Raji (cell line): ENCODE results near the gene PFKL.

ENCODE experiments used
- POLR2A ChIP-seq: IDR thresholded peaks from 2 replicates; pipeline ENCODE4 v1.6.1; 2011; ENCODE audit warnings: low read depth, low read length, control low read depth; ENCODE audit not compliant: insufficient read depth

PFKL gene

DNA sequence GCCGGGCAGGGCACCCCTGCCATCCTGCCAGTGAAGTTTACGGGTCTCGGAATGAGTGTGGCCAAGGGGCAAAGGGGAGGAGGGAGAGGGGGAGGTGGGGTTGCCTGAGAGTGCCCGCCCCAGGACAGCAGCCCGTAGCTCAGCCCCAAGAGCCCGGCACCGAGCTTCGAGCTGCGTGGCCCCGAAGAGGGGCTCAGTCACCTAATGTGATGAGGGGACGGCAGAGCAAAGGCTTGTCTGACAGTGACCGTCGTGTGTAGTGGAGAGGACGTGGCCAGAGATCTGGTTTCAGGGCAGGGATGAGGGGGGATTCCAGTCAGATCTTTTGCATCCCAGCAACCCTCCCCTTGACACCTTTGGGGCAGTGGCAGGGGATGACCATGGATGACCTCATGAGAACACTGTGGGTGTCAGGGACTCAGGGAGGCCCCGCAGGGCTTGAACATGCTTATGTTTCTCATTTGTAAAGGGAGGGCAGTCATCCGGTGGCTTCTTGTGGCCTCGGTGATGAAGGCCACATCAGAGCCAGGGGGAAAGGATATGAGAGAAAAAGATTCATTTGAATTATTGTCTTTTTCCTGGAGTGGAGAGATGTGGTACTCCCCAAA, 52.5 kb downstream of the PFKL start:
- TF ChIP-seq POLR2A: no peak

DNA sequence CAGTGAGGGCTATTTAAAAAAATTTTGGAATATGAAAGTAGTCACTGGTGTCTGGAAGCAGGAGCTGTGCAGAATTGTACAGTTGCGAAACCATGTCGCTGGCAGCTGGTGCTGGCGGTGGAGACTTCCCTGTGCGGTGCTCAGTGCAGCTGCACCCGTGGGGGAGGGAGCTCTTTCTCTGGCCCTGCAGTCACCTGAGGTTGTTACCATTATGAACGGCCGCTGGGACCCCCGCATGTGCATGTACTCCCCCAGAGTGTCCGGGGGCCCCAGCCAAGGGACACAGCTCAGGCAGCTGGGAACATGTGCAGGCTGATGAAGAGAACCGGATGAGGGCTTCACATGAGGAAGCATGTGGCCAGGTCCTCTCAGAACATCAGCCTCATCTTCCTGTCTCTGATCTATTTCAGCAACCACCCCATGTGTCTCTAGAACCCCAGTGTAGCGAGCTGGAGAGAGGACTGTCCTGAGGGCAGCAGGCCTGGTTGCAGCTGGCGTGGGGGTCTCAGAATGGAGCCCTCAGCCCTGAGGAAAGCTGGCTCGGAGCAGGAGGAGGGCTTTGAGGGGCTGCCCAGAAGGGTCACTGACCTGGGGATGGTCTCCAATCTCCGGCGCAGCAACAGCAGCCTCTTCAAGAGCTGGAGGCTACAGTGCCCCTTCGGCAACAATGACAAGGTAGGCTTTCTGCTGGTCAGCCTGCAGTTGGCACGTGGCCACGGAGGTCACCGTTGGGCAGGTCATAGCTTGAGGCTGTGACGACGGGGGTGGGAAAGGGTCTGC, 53.5 kb downstream of the PFKL start, which contains the start of gene TRPM2:
Gene TRPM2, plus strand, starts transcription at position 431 of the 780 bp plus-strand sequence. Its CDS starts 80 bp downstream, at position 511.
- TF ChIP-seq POLR2A: no peak

DNA sequence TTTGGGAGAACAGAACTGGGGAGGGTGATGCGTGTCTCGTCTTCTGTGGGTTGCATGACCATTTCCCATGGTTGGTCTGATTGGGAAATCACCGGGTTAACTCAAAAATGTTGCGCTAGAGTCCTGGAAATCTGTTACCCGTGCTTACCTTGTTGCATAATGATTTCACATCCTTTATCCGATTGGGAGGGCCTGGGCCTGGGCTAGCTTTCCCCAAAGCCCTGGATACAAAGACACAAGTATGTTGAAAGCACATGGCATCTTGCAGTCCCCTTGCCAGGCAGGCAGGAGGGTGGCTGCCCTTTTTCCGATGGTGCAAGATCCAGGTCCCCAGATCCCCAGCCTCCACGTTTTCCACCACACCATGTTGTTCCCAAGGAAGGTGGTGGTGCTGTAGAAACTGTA, 54.1 kb downstream of the PFKL start:
- no peak for TF ChIP-seq POLR2A

DNA sequence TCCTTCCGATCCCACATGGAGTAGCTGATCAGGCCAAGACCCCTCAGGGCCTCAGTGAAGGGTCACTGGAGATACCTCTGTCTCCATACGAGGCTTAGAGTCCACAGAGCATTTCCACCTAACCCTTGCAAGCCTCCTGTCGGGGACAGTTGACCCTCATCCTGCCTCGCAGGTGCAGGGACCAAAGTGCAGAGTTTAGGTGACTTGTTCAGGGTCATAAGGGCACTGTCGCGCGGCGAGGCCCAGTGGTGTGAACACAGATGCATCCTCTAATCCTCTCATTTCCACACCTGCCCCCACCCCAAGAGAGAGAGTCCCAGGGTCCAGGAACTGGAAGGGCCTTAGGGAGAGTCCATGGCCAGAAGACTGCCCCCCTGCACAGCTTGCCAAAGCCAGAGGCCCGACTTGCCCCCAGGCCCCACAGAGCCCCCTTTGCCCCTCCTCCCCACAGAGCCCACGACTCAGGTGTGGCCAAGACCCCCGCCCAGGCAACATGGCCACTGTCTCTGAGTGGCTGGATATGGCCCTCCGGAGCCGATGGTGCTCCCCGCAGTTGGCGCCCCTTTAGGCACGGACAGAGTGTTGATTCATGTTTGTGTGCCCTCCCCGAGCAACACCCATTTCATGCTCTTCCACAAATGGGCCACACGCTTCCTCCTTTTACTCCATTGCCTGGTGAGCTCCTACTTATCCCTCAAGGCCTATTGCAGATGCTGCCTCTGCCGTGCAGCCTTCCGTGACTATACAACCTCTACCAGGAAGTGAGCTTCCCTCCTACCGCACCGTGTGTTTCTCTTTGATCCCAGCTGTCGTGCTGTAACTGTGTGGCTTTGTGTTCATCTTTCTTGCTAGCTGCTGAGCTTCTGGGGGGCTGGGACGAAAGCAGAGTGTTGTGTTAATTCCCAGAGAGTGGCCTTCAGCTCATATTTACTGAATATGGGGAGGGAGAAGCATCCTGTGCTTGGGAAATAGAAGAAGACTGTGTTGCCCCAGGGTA, 55.2 kb downstream of the PFKL start:
- no peak for TF ChIP-seq POLR2A

DNA sequence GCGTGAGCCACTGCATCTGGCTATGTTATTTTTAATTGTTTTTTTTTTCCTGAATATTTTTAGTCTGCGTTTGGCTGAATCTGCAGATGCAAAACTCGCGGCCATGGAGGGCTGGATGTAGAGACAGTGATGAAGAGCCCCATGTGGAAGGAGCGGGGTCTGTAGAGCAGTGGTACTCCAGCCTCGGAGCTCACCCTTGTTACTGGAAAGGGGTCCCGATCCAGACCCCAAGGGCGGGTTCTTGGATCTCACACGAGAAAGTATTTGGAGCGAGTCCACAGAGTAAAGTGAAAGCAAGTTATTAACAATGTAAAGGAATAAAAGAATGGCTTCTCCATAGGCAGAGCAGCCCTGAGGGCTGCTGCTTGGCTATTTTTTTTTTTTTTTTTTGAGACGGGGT, 56.3 kb downstream of the PFKL start:
- no peak for TF ChIP-seq POLR2A

DNA sequence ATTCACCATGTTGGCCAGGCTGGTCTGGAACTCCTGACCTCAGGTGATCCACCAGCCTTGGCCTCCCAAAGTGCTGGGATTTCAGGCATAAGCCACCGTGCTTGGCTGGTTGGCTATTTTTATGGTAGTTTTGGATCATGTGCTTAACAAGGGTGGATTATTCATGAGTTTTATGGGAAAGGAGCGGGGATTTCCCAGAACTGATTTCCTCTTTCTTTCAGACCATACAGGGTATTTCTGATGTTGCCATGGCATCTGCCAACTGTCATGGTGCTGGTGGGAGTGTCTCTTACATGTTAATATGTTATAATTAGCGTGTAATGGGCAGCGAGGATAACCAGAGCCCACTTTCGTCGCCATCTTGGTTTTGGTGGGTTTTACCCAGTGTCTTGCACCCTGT, 56.8 kb downstream of the PFKL start:
- no peak for TF ChIP-seq POLR2A

DNA sequence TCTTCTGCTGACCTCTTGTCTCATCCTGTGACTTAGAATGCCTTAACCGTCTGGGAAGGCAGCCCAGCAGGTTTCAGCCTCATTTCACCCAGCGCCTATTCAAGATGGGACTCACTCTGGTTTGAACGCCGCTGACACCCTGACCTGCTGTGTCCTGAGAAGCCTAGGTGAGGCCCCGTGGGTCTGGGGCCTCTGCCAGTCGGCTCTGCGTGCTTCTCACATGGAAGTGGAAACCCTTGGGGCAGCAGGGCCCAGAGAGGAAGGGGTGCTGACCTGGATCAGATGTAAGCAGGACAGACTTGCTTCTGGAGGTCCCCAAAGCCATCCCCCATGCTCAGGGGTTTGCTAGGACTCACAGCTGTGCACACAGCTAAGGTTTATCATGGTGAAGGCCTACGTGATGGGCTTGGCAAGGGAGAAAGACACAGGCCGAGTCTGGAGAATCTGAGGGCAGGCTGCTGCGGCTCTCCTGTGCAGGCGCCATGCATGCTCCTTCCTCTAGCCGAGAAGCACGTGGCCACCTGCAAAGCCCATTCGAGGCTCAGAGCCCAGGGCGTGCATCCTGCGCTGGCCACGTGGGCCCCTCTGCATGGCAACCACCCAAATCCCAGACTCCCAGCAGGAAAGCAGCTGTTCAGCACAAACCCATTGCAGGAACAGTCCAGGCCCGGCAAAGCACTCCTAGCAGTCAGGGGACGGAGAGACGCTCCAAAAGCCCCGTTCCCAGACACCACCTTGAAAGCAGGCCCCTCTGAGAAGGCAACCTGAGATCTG, 57.4 kb downstream of the PFKL start:
- no peak for TF ChIP-seq POLR2A

DNA sequence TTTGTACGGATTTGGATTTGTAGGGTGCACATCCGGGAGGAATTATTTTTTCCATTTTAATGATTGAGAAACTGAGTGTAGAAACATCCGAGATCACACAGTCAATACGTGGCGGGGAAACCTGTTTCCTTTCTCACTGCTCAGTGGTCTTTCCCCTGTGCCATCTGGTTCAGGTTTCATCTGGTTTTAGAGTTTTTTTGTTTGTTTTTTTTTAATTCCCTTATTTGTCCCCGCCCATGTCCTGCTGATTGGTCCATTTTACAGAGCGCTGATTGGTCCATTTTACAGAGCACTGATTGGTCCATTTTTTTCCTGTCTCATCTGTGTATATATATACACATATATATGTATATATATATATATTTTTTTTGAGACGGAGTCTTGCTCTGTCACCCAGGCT, 59.5 kb downstream of the PFKL start:
- no peak for TF ChIP-seq POLR2A

DNA sequence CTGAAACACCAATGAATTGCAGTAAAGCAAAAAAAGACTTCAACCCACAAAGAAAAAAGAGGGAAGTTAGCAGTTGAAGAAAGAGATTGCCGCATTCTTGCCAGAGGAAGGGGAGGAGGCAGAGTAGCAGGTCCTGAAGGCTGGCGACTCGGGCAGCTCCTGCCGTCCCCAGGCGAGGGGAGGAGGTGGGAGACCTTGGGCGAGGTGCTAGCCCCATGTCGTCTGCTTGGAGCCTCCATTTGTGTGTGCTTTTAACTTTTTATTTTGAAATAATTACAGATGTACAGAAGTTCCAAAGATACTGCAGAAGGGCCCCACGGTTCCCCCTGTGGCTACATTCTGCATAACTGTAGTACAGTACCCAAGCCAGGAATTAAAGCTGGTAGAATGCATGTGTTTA, 60.3 kb downstream of the PFKL start:
- no peak for TF ChIP-seq POLR2A

DNA sequence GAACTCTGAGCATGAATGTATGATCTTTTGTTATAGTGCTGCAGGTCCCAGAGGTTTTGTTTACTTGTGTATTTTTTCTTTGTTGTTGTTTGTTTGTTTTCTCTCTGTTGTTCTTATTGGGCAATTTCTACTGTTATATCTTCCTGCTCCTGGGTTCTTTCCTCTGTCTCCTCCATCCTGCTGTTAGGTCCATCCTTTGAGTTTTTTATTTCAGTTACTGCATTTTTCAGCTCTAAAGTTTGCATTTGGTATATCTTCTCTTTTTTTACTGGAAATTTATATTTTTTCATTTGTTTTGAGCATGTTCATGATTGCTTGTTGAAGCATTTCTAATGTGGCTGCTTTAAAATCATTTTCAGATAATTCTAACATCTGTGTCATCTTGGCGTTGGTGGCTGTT, 63.4 kb downstream of the PFKL start:
- no peak for TF ChIP-seq POLR2A

DNA sequence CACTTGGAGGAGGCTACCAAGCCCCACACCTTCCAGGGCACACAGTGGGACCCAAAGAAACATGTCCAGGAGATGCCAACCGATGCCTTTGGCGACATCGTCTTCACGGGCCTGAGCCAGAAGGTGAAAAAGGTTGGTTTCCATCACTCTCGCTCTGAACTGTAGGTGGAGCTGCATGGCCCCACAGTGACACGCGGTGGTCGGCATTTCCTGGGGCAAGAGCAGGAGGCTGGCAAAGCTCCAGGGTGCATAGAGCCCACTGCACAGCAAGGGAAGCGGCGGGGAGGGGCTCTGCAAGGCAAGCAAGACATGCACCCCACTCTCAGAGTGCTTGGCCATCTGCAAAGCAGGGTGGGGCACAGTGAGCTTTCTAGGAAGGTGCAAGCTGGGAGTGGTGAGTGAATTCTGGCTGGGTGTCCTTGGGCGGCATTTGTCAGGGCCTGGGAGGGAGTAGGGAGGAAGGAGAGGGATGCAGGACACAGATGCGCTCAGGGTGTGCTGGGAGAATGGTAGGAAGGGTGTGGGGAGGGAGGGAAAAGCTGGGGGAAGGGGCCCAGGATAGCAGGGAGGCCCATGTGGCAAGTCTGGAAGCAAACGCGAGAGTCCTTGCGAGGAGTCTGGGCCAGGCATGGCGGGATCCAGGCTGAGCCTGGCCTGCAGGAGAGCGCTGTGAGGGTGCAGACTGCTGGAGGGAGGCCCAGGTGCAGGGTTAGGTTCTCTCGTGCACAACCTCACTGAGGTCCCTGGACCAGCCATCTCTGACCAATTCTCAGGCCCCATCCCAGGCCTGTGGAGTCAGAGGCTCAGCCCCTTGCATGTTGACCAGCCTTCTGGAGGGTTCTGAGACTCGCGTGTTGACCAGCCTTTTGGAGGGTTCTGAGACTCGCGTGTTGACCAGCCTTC, 64.5 kb downstream of the PFKL start:
- TF ChIP-seq POLR2A: no peak

DNA sequence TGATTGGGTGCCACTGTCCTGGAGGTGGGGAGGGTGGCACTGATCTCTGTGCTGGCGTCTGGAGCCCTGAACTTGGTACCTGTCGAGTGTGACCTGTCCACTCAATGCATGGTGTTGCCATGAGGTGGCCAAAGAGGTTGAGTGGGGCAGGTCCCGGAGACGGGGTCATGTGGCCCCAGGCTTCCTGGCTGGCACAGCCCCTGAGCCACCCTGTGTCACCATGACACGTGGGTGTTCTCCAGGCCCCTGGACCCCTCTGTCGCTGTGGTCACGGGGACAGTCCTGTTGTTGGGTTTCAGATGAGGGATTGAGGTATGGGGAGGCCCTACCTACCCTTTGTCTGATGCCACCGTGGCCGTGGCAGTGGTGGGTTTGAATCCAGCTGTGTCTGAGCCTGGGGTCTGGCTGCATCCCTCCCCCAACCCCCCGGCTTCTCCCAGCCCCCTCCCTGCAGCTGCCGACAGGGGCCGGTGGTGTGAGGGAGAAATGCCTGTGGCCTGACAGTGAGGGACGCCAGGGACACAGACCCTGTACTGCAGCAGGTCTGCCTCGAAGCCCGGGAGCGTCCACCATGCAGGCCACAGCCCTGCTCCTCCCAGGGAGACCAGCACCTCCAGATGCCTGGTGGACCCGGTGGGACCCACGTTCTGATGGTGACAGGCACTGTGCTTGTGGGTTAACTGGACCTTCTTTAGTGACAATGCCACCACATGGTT, 65.6 kb downstream of the PFKL start:
- TF ChIP-seq POLR2A: no peak

DNA sequence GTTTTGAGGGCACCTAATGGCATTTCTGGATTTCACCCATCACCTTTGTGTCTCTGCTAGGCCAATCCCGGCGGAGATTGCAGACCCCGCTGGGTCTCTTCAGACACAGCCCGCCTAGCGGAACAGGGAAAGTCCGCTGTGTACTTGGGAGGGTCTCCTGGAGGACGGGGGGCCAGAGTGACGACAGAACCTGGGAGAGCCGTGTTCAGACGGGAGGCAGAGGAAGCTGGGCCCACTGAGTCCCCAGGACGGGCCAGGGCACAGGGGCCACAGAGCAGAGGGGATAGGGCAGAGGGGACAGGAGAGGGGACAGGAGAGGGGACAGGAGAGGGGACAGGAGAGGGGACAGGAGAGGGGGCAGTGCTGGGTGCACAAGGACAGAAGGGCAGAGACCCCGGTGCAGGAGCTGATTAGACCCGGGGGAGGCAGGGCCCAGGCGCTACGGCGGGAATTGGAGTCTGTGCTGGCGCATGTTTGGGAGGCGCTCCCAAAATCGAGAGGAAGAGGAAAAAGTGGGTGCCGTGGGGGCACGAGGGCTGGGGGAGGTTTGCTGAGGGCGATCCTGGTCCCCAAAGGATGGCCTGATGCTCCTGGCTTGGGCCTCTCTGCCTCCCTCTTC, 66.2 kb downstream of the PFKL start:
- TF ChIP-seq POLR2A: no peak

DNA sequence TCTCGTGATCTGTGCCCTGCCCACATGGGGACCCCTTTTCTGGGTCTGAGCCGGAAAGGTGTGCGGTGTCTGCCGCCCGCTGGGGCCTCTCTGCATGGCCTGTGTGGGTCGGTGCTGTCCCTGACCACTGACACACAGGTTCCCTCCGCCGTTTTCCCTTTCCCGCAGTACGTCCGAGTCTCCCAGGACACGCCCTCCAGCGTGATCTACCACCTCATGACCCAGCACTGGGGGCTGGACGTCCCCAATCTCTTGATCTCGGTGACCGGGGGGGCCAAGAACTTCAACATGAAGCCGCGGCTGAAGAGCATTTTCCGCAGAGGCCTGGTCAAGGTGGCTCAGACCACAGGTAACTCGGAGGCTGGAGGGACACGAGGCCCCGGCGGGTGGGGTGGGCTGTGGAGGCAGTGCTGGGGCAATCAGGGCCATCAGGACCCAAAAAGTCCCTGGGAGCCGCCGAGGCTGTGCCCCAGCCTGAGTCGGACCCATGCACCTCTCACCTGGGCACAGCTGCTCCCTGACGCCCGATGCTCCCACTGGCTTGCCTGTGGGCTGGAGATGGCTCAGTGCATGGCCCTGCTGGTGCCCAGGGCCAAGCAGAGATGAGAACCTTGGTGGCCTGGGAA, 66.8 kb downstream of the PFKL start:
- TF ChIP-seq POLR2A: no peak
